HG02970 (cell line): ENCODE results near the gene TMUB1.
"Not testable (repeated sequence)": the region's sequence is repeated elsewhere in the genome, so short reads cannot be mapped to it uniquely, and the experiment has no call there.

ENCODE experiments used
- ATAC-seq: cut with Tn5 transposase; IDR thresholded peaks from one replicate; pipeline ENCODE4 v1.9.1; 2021; ENCODE audit warnings: mild to moderate bottlenecking, moderate library complexity, moderate number of reproducible peaks; ENCODE audit not compliant: unreplicated experiment, low FRiP score

TMUB1 gene

GRCh38 chr7:151057989-151058780, 25.1 kb downstream of the TMUB1 start:
- peak; percentile 84 for ATAC-seq

- peak; percentile 4 for ATAC-seq
These were observed 25.7 kb downstream of the TMUB1 start, which contains the start of gene CDK5 for GRCh38 chr7:151057506-151057988. CDK5 (minus strand) TSS chr7:151057897; CDS start chr7:151057848, 49 bp downstream.

- no peak for ATAC-seq
These were observed 26.4 kb downstream of the TMUB1 start for GRCh38 chr7:151056666-151057505.

GRCh38 chr7:151056283-151056665, 27.0 kb downstream of the TMUB1 start:
- no peak for ATAC-seq

- ATAC-seq, result no peak
These were observed 29.5 kb downstream of the TMUB1 start for GRCh38 chr7:151053751-151054150.

- ATAC-seq, result no peak
These were observed 30.2 kb downstream of the TMUB1 start for GRCh38 chr7:151053096-151053495.

GRCh38 chr7:151051108-151051507, 32.2 kb downstream of the TMUB1 start:
- no peak for ATAC-seq

GRCh38 chr7:151048911-151049463, 34.3 kb downstream of the TMUB1 start:
- no peak for ATAC-seq

GRCh38 chr7:151047976-151048815, 35.1 kb downstream of the TMUB1 start, which contains the start of gene ASIC3:
ASIC3 (plus strand) TSS chr7:151048531; CDS start chr7:151048886, 355 bp downstream.
- ATAC-seq, result no peak

- ATAC-seq, result no peak
These were observed 36.4 kb downstream of the TMUB1 start for GRCh38 chr7:151046603-151047573.

GRCh38 chr7:151045967-151046366, 37.3 kb downstream of the TMUB1 start:
- ATAC-seq, result no peak

GRCh38 chr7:151045262-151045661, 38.0 kb downstream of the TMUB1 start:
- ATAC-seq, result no peak

- no peak for ATAC-seq
These were observed 39.3 kb downstream of the TMUB1 start for GRCh38 chr7:151043959-151044358.

GRCh38 chr7:151043449-151043848, 39.8 kb downstream of the TMUB1 start:
- ATAC-seq, result not testable (repeated sequence)

- ATAC-seq, result no peak
These were observed 42.5 kb downstream of the TMUB1 start for GRCh38 chr7:151040616-151041375.

- no peak for ATAC-seq
These were observed 43.3 kb downstream of the TMUB1 start for GRCh38 chr7:151039850-151040548.
